Endodermal cell (in vitro differentiated cells): ENCODE results near the gene SMTN. TPM values are rescaled to one million over a fixed set of nuclear protein-coding genes. Genes with fewer than 3 reads are reported as not detected.

ENCODE experiments used
- DNase-seq: peaks from one replicate; pipeline ENCODE4 v3.0.0-alpha.2; 2017
- H3K27ac ChIP-seq: 2 replicates; pipeline ENCODE4 v1.5.1; 2013; ENCODE audit warnings: mild to moderate bottlenecking, low read depth, low read length, moderate library complexity
- H3K27me3 ChIP-seq: 2 replicates; pipeline ENCODE4 v1.6.1; 2013; ENCODE audit warnings: mild to moderate bottlenecking, low read length, moderate library complexity; ENCODE audit not compliant: insufficient read depth, control insufficient read depth, poor library complexity, severe bottlenecking
- H3K36me3 ChIP-seq: 2 replicates; pipeline ENCODE4 v1.7.0; 2013; ENCODE audit warnings: mild to moderate bottlenecking, low read length, moderate library complexity; ENCODE audit not compliant: control insufficient read depth, insufficient read depth
- H3K4me1 ChIP-seq: one replicate; pipeline ENCODE4 v1.7.0; 2013; ENCODE audit warnings: low read length; ENCODE audit not compliant: control insufficient read depth, insufficient read depth
- H3K4me3 ChIP-seq: 2 replicates; pipeline ENCODE4 v1.5.1; 2013; ENCODE audit warnings: mild to moderate bottlenecking, low read length, moderate library complexity
- H3K9ac ChIP-seq: 2 replicates; pipeline ENCODE4 v1.6.1; 2013; ENCODE audit warnings: mild to moderate bottlenecking, low read length, moderate library complexity; ENCODE audit not compliant: poor library complexity, severe bottlenecking; ENCODE audit errors: extremely low read depth
- H3K9me3 ChIP-seq: 2 replicates; pipeline ENCODE4 v1.6.1; 2013; ENCODE audit warnings: mild to moderate bottlenecking, low read length, moderate library complexity; ENCODE audit not compliant: control insufficient read depth
- H3K27ac Mint-ChIP-seq: 2 replicates; pipeline ENCODE4 v1.8.0; 2020; ENCODE audit warnings: mixed read lengths
- H3K27me3 Mint-ChIP-seq: 2 replicates; pipeline ENCODE4 v1.8.0; 2021; ENCODE audit warnings: mild to moderate bottlenecking, mixed read lengths; ENCODE audit not compliant: insufficient read depth
- H3K36me3 Mint-ChIP-seq: 2 replicates; pipeline ENCODE4 v1.8.0; 2020; ENCODE audit warnings: low read depth, mixed read lengths
- H3K4me1 Mint-ChIP-seq: 2 replicates; pipeline ENCODE4 v1.8.0; 2020; ENCODE audit warnings: mixed read lengths
- H3K4me3 Mint-ChIP-seq: 2 replicates; pipeline ENCODE4 v1.8.0; 2020; ENCODE audit warnings: mild to moderate bottlenecking, moderate library complexity, mixed read lengths
- H3K9me3 Mint-ChIP-seq: 2 replicates; pipeline ENCODE4 v1.8.0; 2020; ENCODE audit warnings: mild to moderate bottlenecking, mixed read lengths
- CTCF ChIP-seq: fragments of 200-600 bp; sonication (generic); conservative IDR thresholded peaks from 2 replicates; pipeline ENCODE4 v1.5.0; 2021; ENCODE audit warnings: antibody characterized with exemption, mild to moderate bottlenecking
- WGBS, 2 experiments: methylation state at CpG; one replicate each; pipeline versions ENCODE4 v1.1.5 to v1.1.7; 2013; ENCODE audit warnings: missing lambda C conversion rate in 2 of 2, mixed read lengths in 1 of 2; ENCODE audit not compliant: insufficient coverage in 1 of 2, insufficient read length in 1 of 2; 5-methylcytosine and 5-hydroxymethylcytosine counted together
- total RNA-seq, 2 donors: library from RNA; stranded (reverse); fragmentation: NEBNext Ultra II Directional in 1 of 2; extraction: Animal tissue kit (Norgen Biotek cat#: 25700) in 1 of 2; gene quantifications; 2 replicates in 1 of 2; 3 replicates in 1 of 2; pipeline ENCODE4 v1.2.1, GENCODE V29; 2021

SMTN gene
- total RNA-seq, 2 donors from 2014 or later = 23.6 to 35.8 TPM

- Histone ChIP-seq H3K36me3 (no peaks in the 10 kb centered on the region), H3K4me1 (peaks cover 13% of the 10 kb centered on the region), H3K27ac (no peak overlapping the region), H3K9me3 (no peaks in the 10 kb centered on the region), H3K9ac (no peak overlapping the region), H3K27me3 (no peaks in the 10 kb centered on the region), H3K4me3 (peak overlapping the region; percentile 86)
- WGBS, 2 experiments = 90 to 100% methylated on average over 1 to 3 of the region's 3 CpGs
- H3K27me3 Mint-ChIP-seq = peaks cover 2% of the 10 kb centered on the region
- H3K27ac Mint-ChIP-seq = no peak overlapping the region
- no peak for DNase-seq
- no peaks in the 10 kb centered on the region for H3K9me3 Mint-ChIP-seq
- peaks cover 32% of the 10 kb centered on the region for H3K4me1 Mint-ChIP-seq
- peak overlapping the region; percentile 84 for H3K4me3 Mint-ChIP-seq
- H3K36me3 Mint-ChIP-seq = no peaks in the 10 kb centered on the region
- no peak for TF ChIP-seq CTCF
Measured at GRCh38 chr22:31083377-31083768, 2.3 kb downstream of the SMTN start.

GRCh38 chr22:31083923-31084810 lies 3.0 kb downstream of the SMTN start:
- Mint-ChIP-seq H3K4me3 (peak overlapping the region; percentile 84), H3K9me3 (no peaks in the 10 kb centered on the region), H3K4me1 (peaks cover 32% of the 10 kb centered on the region), H3K27me3 (peaks cover 2% of the 10 kb centered on the region), H3K36me3 (no peaks in the 10 kb centered on the region), H3K27ac (peak overlapping the region; percentile 85)
- no peaks in the 10 kb centered on the region for H3K27me3 ChIP-seq
- H3K9me3 ChIP-seq = no peaks in the 10 kb centered on the region
- no peaks in the 10 kb centered on the region for H3K36me3 ChIP-seq
- 35 to 48% methylated on average over 8 to 18 of the region's 18 CpGs for WGBS, 2 experiments
- no peak overlapping the region for H3K27ac ChIP-seq
- peak overlapping the region; percentile 68 for H3K9ac ChIP-seq
- peaks cover 13% of the 10 kb centered on the region for H3K4me1 ChIP-seq
- DNase-seq = no peak
- no peak for TF ChIP-seq CTCF
- peak overlapping the region; percentile 86 for H3K4me3 ChIP-seq

- no peaks in the 10 kb centered on the region for H3K36me3 ChIP-seq
- H3K9me3 Mint-ChIP-seq = no peaks in the 10 kb centered on the region
- TF ChIP-seq CTCF = peak; percentile 99
- DNase-seq = peak; percentile 93
- H3K4me1 ChIP-seq = peaks cover 13% of the 10 kb centered on the region
- H3K27ac Mint-ChIP-seq = peak overlapping the region; percentile 93
- H3K4me1 Mint-ChIP-seq = peaks cover 32% of the 10 kb centered on the region
- 2 to 3% methylated on average over 10 to 69 of the region's 69 CpGs for WGBS, 2 experiments
- peak overlapping the region; percentile 86 for H3K4me3 ChIP-seq
- H3K36me3 Mint-ChIP-seq = no peaks in the 10 kb centered on the region
- peaks cover 2% of the 10 kb centered on the region for H3K27me3 Mint-ChIP-seq
- H3K4me3 Mint-ChIP-seq = peak overlapping the region; percentile 84
- H3K9ac ChIP-seq = peak overlapping the region; percentile 68
- no peaks in the 10 kb centered on the region for H3K9me3 ChIP-seq
- peak overlapping the region; percentile 38 for H3K27ac ChIP-seq
- H3K27me3 ChIP-seq = no peaks in the 10 kb centered on the region
Measured at GRCh38 chr22:31084811-31085492, 3.8 kb downstream of the SMTN start.
